GM15510 (cell line): ENCODE measurements around the gene ZNF277.

Experiments
- POLR2A ChIP-seq: IDR thresholded peaks from 3 replicates; pipeline ENCODE4 v1.6.1; 2011; ENCODE audit warnings: borderline replicate concordance; ENCODE audit not compliant: insufficient read length; ENCODE audit errors: extremely low read depth

ZNF277 gene

DNA sequence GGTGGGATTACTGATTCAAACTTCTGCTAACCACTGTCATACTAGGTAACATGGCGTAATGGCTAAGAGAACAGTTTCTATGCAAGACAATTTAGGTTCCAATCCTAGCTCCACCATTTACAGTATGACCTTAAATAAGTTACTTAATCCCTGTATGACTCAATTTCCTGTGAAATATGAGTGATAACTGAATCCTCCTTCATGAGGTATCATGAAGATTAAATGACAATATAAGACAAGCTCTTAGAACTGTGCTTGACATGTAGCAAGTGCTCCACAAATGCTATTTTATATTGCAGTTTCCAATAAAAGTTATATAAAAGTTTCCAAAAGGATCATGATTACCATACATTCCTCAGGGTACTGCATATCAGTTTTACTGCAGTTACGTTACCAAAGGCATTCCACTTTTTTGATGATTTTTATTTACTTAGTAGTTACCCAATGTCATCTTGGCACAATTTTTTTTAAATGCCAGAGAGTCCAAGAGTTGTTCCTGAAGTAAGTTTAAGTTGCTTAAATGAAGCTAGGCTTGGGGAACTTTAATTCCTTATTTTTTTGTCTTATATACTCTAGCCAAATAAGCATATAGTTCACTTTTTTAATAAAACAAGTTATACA, 7.3 kb upstream of the ZNF277 start:
- TF ChIP-seq POLR2A: no peak

DNA sequence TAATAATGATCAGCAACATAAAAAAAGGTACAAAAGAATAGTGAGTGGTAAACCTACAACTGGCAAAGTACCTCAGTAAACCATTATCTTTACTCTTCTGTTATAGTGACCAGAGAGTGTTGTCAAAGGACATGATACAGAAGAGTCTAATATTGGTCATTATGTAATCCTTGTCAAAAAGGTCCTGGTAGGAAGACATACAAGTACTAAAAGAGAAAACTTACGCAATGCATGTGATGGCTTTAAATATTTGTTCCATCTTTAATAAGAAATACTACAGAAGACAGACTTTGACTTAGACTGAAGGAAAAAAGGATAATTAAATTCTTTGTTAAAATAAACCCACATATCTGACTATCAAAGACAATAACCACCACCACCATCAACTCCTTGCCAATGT, 6.8 kb upstream of the ZNF277 start:
- TF ChIP-seq POLR2A: no peak

DNA sequence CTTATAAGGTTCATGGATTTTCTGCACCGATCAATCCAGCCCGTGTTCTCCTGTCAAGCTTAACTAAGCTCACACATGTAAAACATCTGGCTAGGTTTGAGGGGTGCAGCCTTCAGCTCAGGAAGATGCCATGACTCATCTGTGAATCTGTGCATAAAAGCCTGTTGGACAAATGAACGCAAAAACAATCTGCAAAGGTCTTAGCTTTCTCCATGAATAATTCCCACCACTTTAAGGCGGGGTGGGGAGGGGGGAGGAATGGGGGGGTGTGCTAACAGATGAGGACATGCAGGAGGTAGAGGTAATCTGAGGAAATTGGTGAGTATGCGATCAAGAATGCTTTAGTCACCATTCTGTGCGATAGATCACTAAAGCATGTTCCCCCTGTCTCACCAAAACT, 5.1 kb upstream of the ZNF277 start:
- TF ChIP-seq POLR2A: no peak

DNA sequence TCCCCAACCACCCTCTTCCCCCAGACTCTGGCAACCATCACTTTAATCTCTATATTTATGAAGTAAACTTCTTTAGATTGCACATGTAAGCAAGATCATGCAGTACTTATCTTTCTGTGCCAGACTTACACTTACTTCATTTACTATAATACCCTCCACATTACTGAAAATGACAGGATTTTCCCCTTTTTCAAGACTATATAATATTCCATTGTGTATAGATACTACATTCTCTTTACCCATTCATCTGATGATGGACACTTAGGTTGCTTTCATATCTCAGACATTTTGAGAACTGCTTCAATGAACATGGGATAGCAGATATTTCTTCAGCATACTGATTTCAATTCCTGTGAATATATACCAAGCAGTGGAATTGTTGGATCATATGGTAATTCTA, 4.7 kb upstream of the ZNF277 start:
- no peak for TF ChIP-seq POLR2A

DNA sequence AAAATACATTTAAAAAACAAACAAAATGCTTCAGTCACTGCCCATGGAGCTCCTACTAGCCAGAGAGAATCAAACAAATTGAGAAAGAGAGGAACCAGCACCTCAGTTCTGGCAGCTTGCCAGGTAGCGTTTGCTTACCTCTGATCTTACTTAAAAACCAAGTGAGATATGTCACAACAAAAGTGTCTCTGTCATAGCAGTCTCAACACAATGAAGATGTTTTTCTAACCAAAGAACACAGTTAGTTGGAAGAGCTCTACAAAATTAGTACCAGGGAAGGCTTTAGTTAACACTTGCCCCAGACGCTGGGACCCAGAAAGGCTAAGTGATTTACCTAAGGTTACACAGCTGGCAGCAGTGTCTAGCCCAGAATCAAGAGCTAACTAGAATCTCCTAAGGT, 3.7 kb upstream of the ZNF277 start:
- no peak for TF ChIP-seq POLR2A

DNA sequence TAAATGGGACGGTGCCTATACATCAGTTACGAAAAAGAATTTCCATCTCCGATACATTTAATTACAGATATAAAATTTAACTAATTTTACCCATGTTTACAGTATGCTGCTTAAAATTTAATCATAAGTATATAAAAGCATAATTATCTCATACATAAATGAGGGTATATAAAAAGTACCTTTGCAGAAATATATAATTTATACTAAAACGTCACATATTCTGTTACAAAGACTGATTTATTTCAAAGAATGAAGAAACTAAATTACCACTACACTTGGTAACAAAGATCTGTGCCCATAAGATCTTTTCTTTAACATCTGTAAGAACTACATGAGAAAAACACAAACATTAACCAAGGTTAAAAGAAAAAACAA, 3.1 kb upstream of the ZNF277 start:
- no peak for TF ChIP-seq POLR2A

DNA sequence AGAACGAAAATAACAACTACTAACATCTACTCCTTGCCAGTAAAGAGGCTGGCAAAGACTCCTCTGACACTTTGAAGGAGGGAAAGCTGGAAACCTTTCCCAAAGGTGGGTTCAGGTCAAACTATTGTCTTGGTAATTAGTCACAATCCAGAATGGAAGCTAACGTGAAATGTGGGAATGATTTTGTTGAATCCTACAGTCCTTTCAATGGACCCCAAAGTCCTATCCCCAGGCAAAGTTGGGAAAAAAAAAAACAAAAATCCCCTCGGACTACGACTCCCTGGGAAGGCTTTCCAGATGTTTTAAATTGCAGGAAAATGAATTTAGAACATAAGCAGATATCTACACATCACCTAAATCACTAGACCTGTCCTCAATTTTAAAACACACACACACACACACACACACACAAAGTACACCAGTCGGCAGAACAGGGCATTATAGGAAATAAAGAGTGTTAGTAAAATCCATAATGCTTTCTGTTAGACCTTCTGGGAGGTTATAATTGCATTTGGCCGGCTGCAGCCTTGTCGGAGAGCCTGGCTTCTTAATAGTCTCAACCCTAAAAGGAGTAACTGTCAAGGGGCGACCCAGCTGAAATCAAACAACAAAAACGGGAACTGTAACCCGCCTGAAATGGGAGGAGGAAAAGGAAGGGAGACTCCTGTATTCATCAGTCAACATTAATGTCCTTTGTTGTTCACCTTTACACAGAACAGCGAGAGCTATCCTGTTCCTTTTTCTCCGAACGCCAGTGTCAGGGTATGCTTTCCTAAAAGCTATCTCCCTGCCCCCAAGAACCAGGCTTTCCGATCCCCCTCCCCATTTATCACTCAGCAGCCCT, 1.8 kb upstream of the ZNF277 start:
- no peak for TF ChIP-seq POLR2A

DNA sequence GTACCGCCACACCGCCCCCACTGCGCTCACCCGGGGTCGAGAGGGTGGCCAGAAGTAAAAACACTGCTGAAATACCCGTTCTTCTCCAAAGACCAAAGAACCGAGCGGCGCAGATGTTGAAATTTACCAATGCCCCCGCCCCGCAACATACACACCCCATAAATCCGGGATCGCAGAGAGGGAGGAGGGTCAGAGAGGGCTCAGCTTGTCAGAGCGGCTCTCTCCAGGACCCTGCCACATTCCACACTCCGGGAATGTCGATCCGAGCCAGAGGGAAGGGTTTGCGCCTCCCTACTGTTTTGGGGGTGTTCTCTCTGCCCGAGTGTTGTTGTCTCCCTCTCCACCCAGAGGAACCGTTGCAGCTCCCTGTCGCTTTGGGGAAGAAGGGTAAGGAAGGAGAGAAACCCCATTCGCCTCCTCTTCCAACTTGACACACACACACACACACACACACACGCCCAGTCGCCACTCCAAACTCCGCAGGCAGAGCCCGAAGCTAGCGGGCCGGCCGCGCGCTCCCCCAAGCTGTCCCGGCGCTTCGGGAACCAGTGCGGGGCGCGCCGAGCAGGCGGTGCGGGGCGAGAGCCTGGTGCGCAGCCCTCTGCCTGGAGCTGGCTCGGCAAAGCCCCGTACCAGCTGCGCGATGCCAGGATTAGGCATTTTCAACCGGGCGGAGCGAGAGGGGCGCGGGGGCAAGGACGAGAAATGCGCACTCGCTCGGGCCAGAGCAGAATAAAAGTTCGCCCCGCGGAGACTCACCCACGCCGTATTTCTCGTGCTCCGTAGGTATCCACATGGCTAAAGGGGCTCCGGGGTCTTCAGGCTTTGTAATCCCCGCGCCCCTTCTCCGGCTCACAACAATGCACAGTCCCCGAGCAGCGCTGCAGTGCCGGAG, 905 bp upstream of the ZNF277 start:
- no peak for TF ChIP-seq POLR2A

DNA sequence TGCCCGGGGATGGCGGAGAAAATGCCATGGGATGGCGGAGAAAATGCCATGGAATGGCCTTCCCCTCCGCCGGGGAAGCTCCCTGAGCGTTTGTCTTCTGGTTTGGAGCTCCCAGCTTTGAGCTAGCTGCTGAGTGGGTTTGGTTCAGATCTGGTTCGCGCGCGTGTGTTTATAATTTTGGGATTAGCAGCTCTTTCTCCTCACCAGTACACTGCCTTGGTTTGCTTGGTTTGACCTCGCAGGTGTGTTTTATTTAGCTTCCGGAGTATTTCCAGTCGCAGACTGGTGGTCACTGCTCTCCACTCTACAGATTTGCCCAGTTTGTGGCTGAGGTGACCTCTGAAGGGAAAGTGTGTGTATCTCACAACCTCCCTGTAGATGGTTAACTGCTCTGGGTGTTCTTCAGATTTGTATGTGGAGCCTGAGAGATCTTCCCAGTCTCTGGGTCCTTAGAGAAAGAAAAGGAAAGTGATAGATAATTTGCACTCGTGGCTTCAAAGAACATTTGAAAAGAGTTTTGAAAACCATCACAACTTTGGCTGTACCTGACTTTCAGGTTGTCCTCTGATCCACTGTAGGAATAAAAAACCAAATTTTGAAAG, 597 bp downstream of the ZNF277 start:
- no peak for TF ChIP-seq POLR2A

DNA sequence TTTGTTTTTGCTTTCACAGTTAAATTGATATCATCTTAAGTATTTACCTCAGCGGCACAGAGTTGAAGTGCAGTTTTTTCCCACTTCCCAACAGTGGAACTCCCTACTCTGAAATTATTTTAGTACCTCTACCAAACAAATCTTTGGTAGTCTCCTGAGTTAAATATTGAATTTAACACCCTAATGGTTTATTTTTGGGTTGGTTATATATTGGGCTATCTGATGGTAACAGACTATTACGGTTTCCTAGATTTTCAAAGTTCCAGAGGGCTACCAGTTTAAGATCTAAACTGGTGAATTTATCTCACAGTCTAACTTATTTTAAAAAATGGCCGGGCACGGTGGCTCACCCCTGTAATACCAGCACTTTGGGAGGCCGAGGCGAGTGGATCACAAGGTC, 1.3 kb downstream of the ZNF277 start:
- no peak for TF ChIP-seq POLR2A

DNA sequence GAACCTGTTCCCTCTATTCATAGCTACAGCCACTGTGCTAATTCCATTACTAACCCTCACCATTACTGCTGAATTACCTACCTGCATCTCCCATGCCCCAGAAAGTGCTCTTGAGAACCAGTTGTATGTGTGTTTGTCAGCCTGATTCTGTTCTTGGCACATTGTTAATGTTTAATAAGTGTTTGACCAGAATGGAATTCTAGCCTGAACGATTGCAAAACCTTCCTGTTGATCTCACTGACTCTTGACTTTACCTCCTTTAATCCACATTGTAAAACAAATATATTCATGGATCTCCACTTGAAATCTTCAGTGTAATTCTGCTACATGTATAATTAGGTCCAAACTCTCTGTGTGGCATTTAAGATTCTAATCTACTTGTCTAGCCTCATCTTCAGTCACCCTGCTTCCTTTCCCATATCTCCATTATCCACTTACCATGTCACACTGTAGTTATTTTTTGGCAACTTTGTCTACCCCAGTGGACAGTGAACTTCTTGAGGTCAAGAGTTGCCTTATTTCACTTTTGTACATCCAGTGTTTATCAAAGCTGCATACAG, 4.9 kb downstream of the ZNF277 start:
- TF ChIP-seq POLR2A: no peak

DNA sequence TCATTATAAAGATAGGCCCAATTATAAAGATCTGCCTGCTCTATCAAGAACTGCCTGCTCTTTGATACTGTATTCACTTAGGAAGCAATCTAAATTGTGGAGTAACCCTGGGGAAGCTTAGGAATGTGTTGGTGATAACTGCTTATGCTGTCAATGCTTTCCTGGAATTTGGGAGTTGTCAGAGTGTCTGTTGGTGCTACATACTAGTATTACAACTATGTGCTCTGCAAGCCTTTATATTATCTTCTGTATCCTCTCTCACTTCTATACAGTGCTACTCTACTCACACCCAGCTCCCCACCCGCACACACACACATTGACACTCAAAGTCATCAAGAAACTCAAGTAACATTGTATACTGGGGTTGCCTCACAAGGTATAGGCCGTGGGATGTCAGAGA, 6.1 kb downstream of the ZNF277 start:
- TF ChIP-seq POLR2A: no peak

DNA sequence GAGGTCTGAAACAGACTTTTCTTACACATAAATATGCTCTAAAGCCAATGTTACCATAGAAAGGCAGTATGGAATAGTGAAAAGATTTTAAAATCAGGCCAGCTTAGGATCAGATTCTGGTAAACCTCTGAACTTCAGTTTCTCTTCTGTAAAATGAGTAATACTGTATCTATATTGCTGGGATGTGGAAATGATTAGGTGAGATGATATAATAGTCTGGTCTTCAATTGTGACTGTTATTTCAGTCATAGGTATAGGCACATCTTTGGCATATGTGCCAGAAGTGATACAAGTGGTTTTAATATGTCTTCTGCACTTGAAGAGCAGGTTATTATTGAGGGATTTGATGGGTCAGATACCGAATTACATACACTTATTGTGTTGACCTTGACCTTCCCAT, 7.2 kb downstream of the ZNF277 start:
- TF ChIP-seq POLR2A: no peak

DNA sequence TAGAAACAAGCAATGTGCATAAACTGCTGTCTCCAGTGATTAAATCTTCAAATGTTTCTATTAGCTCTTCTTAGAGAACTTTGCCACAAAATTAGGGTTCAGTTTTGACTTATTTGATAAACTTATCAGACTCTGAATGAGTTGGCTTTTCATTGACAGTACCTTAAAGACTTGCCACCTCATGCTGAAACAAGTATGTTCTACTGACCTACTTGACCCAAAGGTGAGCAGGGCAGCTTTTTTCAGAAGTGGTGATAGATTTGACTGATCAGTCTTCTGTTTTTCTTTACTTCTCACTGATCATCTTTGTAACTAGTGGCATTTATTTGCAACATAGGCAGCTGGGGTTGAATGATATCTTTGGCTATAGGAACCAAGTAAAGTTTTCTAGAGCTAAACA, 7.8 kb downstream of the ZNF277 start:
- TF ChIP-seq POLR2A: no peak

DNA sequence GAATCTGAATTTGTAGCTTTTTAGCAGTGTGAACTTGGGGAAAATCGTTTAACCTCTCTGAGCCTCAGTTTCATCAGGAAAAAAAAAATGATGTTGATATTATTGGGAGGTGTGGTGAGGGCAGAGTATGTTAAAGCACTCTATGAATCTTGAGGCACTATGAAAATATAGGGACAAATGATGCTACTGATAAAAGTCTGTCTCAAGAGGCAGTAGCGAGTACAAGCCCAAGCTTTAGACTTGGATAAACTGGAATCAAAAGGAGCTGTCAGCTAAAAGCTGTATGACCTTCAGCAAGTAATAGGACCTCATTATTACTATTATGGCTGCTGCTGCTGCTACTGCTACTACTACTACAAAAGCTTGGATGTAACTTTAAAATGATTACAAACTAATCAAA, 8.4 kb downstream of the ZNF277 start:
- no peak for TF ChIP-seq POLR2A
